Tibial nerve (tissue), 3 donors: ENCODE results near the gene ATP2B3.

Experiments
- POLR2A ChIP-seq, 2 donors: fragments of 450-650 bp; IDR thresholded peaks; one replicate each; pipeline ENCODE4 v1.6.1; 2017; ENCODE audit warnings: antibody characterized with exemption in 2 of 2, mild to moderate bottlenecking in 2 of 2, moderate library complexity in 2 of 2
- TF ChIP-seq, protein P1 (sequence below), 5 experiments: fragments of 200-600 bp in 3 of 5; fragments of 450-650 bp in 2 of 5; sonication (generic) in 3 of 5; IDR thresholded peaks; one replicate each; pipeline ENCODE4 v1.5.1; 2016 to 2019; ENCODE audit warnings: antibody characterized with exemption in 5 of 5, mild to moderate bottlenecking in 3 of 5, moderate library complexity in 2 of 5

DNA sequence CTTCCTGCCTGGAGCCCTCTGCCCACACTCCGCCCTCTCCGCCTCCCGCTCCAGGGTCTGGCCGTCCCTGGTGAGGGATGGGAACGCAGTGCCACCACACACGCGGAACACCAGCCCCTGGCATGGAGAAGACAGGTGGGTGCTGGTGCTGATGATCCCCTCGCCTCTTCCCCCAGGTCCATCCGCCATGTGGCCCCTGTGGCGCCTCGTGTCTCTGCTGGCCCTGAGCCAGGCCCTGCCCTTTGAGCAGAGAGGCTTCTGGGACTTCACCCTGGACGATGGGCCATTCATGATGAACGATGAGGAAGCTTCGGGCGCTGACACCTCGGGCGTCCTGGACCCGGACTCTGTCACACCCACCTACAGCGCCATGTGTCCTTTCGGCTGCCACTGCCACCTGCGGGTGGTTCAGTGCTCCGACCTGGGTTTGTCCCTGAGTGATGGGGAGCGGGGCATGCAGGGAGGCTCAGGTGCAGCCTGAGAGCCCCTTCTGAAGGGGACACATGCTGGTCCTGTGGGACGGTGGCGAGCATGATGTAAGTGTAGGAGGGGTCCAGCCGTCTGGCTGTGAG lies 12.9 kb upstream of the ATP2B3 start:
- TF ChIP-seq, protein P1, sequence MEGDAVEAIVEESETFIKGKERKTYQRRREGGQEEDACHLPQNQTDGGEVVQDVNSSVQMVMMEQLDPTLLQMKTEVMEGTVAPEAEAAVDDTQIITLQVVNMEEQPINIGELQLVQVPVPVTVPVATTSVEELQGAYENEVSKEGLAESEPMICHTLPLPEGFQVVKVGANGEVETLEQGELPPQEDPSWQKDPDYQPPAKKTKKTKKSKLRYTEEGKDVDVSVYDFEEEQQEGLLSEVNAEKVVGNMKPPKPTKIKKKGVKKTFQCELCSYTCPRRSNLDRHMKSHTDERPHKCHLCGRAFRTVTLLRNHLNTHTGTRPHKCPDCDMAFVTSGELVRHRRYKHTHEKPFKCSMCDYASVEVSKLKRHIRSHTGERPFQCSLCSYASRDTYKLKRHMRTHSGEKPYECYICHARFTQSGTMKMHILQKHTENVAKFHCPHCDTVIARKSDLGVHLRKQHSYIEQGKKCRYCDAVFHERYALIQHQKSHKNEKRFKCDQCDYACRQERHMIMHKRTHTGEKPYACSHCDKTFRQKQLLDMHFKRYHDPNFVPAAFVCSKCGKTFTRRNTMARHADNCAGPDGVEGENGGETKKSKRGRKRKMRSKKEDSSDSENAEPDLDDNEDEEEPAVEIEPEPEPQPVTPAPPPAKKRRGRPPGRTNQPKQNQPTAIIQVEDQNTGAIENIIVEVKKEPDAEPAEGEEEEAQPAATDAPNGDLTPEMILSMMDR (IDR thresholded peaks at IDR 0.05): no peak
- no peak for TF ChIP-seq POLR2A (IDR thresholded peaks at IDR 0.05)
